AG04449 (cell line): ENCODE data around the gene ADGRF5.

Experiments used
- CTCF ChIA-PET: fragments of 350-600 bp; formaldehyde crosslinking; extraction: SDS; loops from one replicate; lab custom pipeline; 2021; ENCODE audit warnings: antibody characterized with exemption; lab: Yijun Ruan, JAX
- POLR2A ChIA-PET: fragments of 400-600, 350-600 bp; formaldehyde crosslinking; extraction: SDS; loops from one replicate; lab custom pipeline; 2020; ENCODE audit warnings: antibody characterized with exemption, inconsistent platforms; lab: Yijun Ruan, JAX
- DNase-seq: peaks from one replicate; pipeline ENCODE4 v3.0.0-alpha.2; 2010; ENCODE audit warnings: low read depth, low spot score
- H3K4me3 ChIP-seq: 2 replicates; pipeline ENCODE4 v1.5.1; 2011; ENCODE audit warnings: low read depth, mild to moderate bottlenecking, control low read depth, low read length
- CTCF ChIP-seq: IDR thresholded peaks from one replicate; pipeline ENCODE4 v1.5.1; 2011; ENCODE audit warnings: mild to moderate bottlenecking, moderate library complexity, low read length, control low read depth, inconsistent platforms; ENCODE audit not compliant: insufficient read depth; ENCODE audit errors: missing control alignments

ADGRF5 gene

GRCh38 chr6:46901882-46902314, 19.8 kb downstream of the ADGRF5 start:
- DNase-seq: no peak
- ChIA-PET CTCF (no interaction called here), POLR2A (no interaction called here)
- H3K4me3 ChIP-seq: no peak overlapping the region
- TF ChIP-seq CTCF: no peak

- CTCF ChIA-PET: no interaction called here
- POLR2A ChIA-PET: no interaction called here
- TF ChIP-seq CTCF: no peak
- no peak overlapping the region for H3K4me3 ChIP-seq
- no peak for DNase-seq
These were observed 21.5 kb downstream of the ADGRF5 start for GRCh38 chr6:46900266-46900665.

- no peak overlapping the region for H3K4me3 ChIP-seq
- DNase-seq: no peak
- TF ChIP-seq CTCF: no peak
- ChIA-PET POLR2A (no interaction called here), CTCF (no interaction called here)
These were observed 22.1 kb downstream of the ADGRF5 start for GRCh38 chr6:46899659-46900058.

GRCh38 chr6:46898006-46898405, 23.7 kb downstream of the ADGRF5 start:
- no peak for DNase-seq
- CTCF ChIA-PET: no interaction called here
- POLR2A ChIA-PET: no interaction called here
- no peak for TF ChIP-seq CTCF
- no peak overlapping the region for H3K4me3 ChIP-seq

GRCh38 chr6:46896871-46897270, 24.9 kb downstream of the ADGRF5 start:
- H3K4me3 ChIP-seq: no peak overlapping the region
- ChIA-PET POLR2A (no interaction called here), CTCF (no interaction called here)
- no peak for DNase-seq
- TF ChIP-seq CTCF: no peak

GRCh38 chr6:46895930-46896329, 25.8 kb downstream of the ADGRF5 start:
- TF ChIP-seq CTCF: no peak
- ChIA-PET CTCF (no interaction called here), POLR2A (no interaction called here)
- no peak for DNase-seq
- H3K4me3 ChIP-seq: no peak overlapping the region
